UCSD-AML1 (cell line): ENCODE measurements around the gene CWC15.
"Not testable (repeated sequence)": the region's sequence is repeated elsewhere in the genome, so short reads cannot be mapped to it uniquely, and the experiment has no call there.

Experiments used
- DNase-seq: peaks from one replicate; lab custom pipeline; 2025; ENCODE audit not compliant: unreplicated experiment; lab: John Stamatoyannopoulos, UW

CWC15 gene

DNA sequence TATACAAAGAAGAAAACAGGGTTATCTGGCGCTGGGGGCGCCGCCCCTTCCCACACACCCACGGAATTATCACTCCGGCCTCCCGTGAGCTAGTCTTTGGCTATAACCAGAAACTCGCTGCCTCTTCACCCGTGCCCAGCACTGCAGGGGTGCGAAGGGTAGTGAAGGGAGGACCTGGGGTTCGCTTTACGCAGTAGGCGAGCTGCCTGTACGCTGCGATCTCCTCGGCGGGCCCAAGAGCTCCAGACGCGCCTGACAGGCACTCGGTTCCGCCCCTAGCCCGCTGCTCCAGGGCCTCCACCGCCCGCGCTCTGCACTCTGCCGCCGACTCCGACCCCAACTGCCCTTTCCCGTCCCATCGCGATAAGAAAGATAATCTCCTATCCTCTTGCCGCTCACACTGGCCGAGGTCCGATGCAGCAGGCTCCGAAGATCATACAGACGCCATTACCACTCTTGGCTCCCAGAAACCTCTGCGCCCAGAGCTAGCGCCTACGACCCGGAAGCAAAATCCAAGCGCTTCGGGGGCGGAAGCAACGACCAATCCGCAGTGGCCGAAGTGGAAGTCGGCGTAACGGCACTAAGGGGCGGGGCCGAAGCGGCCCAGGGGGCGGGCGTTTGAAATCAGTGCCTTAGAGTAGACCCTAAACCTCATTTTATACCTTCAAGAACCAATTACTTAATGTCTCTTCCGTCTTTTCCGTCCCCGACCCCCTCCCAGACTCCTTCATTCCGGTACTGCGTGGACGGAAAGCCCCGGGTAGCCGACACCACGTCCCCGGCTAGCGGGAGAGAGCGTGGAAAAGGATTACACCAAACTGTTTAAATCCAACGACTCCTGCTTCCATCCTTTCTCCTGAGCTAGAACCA, at the start of gene CWC15, which contains the start of gene KDM4D:
Gene CWC15, minus strand, starts transcription at position 458 of the 870 bp plus-strand sequence. CDS start 1,371 bp downstream, outside the sequence.
Gene KDM4D, plus strand, starts transcription at position 611 of the 870 bp plus-strand sequence. CDS start 23,664 bp downstream, outside the sequence.
- DNase-seq, result peak; percentile 92

GRCh38 chr11:95021468-95021867, 48.1 kb upstream of the CWC15 start:
- not testable (repeated sequence) for DNase-seq

- DNase-seq, result no peak
Measured at GRCh38 chr11:95016139-95016538, 42.8 kb upstream of the CWC15 start.

GRCh38 chr11:95014184-95014821, 40.9 kb upstream of the CWC15 start:
- no peak for DNase-seq

- DNase-seq, result no peak
Measured at GRCh38 chr11:95011376-95011775, 38.0 kb upstream of the CWC15 start.

- DNase-seq, result no peak
Measured at GRCh38 chr11:95005642-95006041, 32.3 kb upstream of the CWC15 start.

DNA sequence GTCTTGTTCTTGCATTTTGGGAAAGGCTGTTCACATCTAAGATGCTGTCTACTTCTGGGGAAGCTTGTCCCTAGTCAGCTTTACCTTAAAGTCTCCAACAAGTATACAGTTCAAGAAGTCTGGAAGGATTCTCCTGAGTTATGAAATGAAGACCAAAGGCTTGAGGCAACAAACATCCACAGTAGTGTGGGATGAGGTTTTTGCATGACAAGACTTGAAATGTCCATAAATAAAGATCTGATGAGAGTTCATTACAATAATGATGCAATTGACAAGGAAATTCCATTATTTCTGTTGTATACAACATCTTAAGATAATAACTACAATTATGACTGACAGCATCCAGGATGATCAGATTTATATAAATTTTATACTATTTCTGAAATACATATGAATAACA, 30.4 kb upstream of the CWC15 start:
- no peak for DNase-seq

GRCh38 chr11:94998285-94998684, 24.9 kb upstream of the CWC15 start:
- no peak for DNase-seq

GRCh38 chr11:94997437-94997836, 24.1 kb upstream of the CWC15 start:
- no peak for DNase-seq

GRCh38 chr11:94993400-94993943, 20.1 kb upstream of the CWC15 start:
- DNase-seq, result no peak

- DNase-seq, result no peak
Measured at GRCh38 chr11:94988748-94989147, 15.4 kb upstream of the CWC15 start.

GRCh38 chr11:94987378-94987777, 14.0 kb upstream of the CWC15 start:
- no peak for DNase-seq

DNA sequence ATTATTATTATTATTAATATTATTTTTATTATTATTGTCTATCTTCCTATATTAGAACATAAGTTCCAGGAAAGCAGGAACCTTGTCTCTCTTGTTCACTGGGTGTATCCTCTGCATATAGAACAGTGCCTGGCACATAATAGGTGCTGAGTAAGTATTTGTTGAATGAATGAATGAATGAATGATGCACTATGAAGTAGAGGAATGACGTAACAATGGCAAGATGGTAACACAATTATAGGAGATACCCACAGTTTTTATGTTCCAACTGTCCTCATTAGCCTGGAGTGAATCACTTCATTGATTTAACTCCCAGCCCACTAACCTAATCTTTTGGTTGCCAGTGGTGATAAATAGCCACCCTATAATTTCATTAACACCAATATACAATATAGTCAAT, 2.2 kb upstream of the CWC15 start:
- DNase-seq, result no peak

GRCh38 chr11:94974178-94974577, 822 bp upstream of the CWC15 start:
- no peak for DNase-seq

DNA sequence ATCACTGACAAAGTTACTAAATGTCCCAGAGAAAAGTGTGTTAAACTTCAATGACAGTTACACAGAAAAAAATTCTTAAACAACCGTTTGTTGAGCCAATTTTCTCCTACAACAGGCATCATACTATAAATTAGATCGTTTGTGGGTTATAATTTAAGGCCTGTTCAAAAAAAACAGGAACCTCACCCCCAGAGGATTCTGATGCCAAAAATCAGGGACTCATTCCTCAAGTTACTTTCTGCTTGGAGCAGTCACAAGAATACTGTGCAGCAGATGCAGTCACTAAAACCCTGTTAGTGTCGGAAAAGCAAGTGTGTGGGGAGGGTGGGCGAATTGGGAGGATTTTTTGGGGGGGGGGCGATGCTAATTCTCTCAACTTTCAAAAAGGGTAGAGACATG, 657 bp downstream of the CWC15 start:
- no peak for DNase-seq

- DNase-seq, result no peak
Measured at GRCh38 chr11:94968334-94968958, 4.9 kb downstream of the CWC15 start.

DNA sequence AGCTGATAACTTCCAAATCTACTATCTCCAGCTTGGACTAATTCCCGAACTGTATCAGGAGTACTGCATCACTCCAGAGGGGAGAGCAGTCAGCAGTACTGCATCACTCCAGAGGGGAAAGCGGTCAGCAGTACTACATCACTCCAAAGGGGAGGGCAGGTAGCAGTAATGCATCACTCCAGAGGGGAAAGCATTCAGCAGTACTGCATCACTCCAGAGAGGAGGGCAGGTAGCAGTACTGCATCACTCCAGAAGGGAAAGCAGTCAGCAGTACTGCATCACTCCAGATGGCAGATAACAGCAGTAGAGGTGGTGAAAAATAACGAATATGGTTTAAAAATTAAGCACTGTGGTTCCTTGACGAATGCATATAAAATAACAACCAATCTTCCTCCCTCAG, 8.4 kb downstream of the CWC15 start:
- no peak for DNase-seq

DNA sequence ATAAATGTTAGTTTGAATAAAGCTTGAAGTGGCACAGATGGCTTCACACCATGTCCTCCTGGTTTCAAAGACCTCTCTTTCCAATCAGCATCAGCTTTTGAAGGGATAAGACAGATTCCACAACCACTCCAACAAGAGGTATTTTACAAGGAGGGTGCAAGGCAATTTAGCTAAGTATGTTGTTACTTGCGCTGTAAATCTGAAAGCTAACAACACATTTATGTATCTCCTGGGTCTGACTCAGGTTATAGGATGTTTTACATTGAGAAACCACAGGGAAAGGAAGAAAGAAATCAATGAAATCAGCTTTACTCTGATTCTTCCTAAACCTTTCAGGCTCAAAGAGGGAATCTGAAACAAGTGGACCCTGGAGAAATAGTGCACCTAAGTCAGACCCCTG, 12.1 kb downstream of the CWC15 start:
- no peak for DNase-seq

DNA sequence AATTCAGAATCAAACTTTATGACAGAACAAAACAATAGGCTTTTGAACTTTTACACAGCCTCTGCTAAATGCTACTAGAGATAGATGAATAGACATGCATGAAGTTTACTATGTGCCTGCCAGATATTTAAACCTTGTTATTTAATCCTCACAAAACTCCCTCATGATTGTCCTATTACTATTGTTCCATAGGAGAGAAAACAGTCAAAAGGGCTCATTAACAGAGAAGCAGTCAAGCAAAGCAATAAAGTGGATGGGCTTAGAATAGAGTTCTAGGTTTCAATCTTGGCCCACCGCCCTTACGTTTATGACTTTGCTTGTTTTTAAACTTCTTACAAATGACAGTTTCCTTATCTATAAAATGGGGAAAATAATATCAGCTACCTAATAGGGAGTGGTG, 12.9 kb downstream of the CWC15 start:
- DNase-seq, result no peak

GRCh38 chr11:94959179-94959578, 14.2 kb downstream of the CWC15 start:
- DNase-seq, result no peak

DNA sequence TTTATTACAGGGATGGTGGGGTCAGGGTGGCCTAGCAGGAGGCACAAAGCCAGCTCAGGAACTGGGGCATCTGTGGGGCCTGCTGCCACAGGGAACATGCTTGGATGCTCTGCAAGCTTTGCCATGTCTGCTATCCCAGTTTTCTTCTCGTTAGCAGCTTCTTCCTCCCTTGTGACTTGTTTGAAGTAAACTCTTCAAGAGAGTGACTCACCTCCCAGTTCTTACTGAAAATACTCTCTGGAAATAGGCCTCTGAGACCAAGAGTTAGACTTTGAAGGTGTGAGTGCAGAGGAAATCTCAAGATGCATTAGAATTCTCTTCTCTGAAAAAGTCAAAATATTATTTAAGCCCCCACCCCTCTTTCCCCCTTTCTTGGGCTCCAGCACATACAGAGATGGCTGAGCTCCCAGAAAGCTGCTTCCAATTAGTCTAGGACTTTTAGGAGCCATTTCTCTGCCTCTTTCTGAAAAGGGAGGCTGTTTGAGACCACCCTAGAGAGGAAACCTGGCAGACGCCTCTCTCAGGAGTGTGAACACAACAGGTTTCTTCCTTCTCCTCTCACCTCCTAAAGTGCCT, 15.1 kb downstream of the CWC15 start:
- no peak for DNase-seq
